Measurements from ENCODE around the gene STX11.

STX11 gene

GRCh38 chr6:144148886-144149285, 1.4 kb upstream of the STX11 start:
- TF ChIP-seq, protein P1, sequence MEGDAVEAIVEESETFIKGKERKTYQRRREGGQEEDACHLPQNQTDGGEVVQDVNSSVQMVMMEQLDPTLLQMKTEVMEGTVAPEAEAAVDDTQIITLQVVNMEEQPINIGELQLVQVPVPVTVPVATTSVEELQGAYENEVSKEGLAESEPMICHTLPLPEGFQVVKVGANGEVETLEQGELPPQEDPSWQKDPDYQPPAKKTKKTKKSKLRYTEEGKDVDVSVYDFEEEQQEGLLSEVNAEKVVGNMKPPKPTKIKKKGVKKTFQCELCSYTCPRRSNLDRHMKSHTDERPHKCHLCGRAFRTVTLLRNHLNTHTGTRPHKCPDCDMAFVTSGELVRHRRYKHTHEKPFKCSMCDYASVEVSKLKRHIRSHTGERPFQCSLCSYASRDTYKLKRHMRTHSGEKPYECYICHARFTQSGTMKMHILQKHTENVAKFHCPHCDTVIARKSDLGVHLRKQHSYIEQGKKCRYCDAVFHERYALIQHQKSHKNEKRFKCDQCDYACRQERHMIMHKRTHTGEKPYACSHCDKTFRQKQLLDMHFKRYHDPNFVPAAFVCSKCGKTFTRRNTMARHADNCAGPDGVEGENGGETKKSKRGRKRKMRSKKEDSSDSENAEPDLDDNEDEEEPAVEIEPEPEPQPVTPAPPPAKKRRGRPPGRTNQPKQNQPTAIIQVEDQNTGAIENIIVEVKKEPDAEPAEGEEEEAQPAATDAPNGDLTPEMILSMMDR (IDR thresholded peaks at IDR 0.05; ENCODE audit: borderline replicate concordance, insufficient read depth, low read depth, low read length) = no peak
- H3K4me3 ChIP-seq (ENCODE audit: low read depth, low read length) = no peak overlapping the region

GRCh38 chr6:144149558-144149893, 791 bp upstream of the STX11 start:
- TF ChIP-seq, protein P1 (IDR thresholded peaks at IDR 0.05; ENCODE audit: borderline replicate concordance, insufficient read depth, low read depth, low read length) = no peak

GRCh38 chr6:144150710-144151657, 667 bp downstream of the STX11 start:
- TF ChIP-seq, protein P1 (IDR thresholded peaks at IDR 0.05; ENCODE audit: borderline replicate concordance, insufficient read depth, low read depth, low read length) = peak; percentile 45; the same call in 1 of the 2 replicates
- H3K4me3 ChIP-seq (ENCODE audit: low read depth, low read length) = peak overlapping the region; percentile 83

More at GRCh38 chr6:144149558-144149893, 791 bp upstream of the STX11 start:
- peak overlapping the region; percentile 83 for H3K4me3 ChIP-seq (ENCODE audit: low read depth, low read length)

DNA sequence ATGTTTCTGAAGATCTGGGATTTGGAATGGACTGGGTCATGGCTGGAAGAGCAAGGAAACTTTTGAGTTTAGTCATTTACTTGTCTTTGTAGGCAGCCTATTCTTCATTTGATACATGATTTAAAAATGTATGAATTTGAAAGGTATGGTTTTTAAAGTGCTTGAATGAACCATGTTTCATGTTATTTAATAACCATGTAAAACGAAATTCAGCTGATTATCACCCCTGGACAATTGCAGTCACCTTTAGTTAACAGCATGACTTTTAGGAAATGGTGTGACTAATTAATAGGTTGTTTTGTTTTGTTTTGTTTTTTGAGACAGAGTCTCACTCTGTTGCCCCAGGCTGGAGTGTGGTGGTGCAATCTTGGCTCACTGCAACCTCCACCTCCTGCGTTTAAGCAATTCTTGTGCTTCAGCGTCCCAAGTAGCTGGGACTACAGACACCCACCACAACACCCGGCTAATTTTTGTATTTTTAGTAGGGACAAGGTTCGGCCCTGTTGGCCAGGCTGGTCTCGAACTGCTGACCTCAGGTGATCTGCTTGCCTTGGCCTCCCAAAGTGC, 2.1 kb downstream of the STX11 start:
- H3K4me3 ChIP-seq (ENCODE audit: low read depth, low read length) = peak overlapping the region; percentile 16
- TF ChIP-seq, protein P1 (IDR thresholded peaks at IDR 0.05; ENCODE audit: borderline replicate concordance, insufficient read depth, low read depth, low read length) = no peak

- no peak overlapping the region for H3K4me3 ChIP-seq (ENCODE audit: low read depth, low read length)
- TF ChIP-seq, protein P1 (IDR thresholded peaks at IDR 0.05; ENCODE audit: borderline replicate concordance, insufficient read depth, low read depth, low read length) = no peak
These were observed 2.9 kb downstream of the STX11 start for GRCh38 chr6:144153260-144153659.

- TF ChIP-seq, protein P1 (IDR thresholded peaks at IDR 0.05; ENCODE audit: borderline replicate concordance, insufficient read depth, low read depth, low read length) = no peak
- H3K4me3 ChIP-seq (ENCODE audit: low read depth, low read length) = no peak overlapping the region
These were observed 3.7 kb downstream of the STX11 start for GRCh38 chr6:144153971-144154370.
